GM19372 (cell line): ENCODE data around the gene PHF3.

Experiments used
- ATAC-seq: cut with Tn5 transposase; IDR thresholded peaks from one replicate; pipeline ENCODE4 v1.9.1; 2021; ENCODE audit warnings: mild to moderate bottlenecking, low read depth, moderate library complexity; ENCODE audit not compliant: unreplicated experiment

PHF3 gene

GRCh38 chr6:63644668-63645326, 9.2 kb downstream of the PHF3 start:
- no peak for ATAC-seq

DNA sequence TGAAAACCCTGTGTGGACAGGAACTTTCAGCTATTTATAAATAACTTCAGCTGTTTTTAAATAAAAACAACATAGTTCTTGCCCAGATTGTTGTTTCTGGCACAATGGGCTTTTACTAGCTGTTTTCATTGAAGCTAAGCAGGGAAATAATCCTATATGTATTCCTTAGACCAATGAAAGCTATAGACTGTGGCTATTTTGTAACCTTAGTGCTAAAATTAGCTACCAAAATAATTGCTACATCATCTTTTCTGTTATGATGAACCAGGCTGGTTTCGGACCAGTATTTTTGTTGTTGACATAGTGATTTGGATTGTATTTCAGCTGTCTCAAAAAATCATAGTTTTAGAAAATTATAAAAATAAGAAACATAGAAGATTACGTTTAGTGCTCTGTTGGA, 13.7 kb downstream of the PHF3 start:
- ATAC-seq, result no peak

DNA sequence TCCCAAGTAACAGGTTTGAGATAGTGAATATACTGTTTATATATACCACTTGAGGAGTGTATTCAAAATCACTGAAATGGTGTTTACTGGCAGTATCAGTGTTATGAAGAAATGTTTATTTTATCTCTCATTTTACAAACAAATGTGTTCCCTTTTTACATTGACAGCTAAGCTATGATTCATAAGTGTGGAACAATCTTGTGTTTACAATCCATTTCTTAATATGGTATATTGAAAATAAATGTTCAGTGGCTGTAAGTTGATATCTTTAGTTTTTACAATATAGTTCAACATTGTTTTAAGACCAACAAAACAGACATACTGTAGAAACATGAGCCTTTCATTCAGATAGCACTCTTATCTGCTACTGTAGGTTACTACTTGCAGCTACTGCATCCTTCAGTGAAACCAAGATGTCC, 14.3 kb downstream of the PHF3 start:
- ATAC-seq, result no peak

DNA sequence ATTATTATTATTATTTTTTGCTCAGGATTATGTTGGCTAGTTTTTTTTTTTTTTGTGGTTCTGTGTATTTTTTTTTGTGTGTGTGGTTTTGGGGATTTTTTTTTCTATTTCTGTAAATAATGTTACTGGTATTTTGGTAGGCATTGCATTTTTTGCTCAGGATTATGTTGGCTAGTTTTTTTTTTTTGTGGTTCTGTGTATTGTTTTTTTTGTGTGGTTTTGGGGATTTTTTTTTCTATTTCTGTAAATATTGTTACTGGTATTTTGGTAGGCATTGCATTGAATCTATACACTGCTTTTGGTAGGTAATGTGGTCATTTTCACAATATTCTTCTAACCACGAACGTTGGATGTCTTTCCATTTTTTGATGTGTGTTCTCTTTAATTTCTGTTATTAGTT, 17.4 kb downstream of the PHF3 start:
- ATAC-seq, result no peak

- ATAC-seq, result no peak
Observed at GRCh38 chr6:63660757-63661156, 25.2 kb downstream of the PHF3 start.

GRCh38 chr6:63661769-63662168, 26.2 kb downstream of the PHF3 start:
- ATAC-seq, result no peak

- ATAC-seq, result no peak
Observed at GRCh38 chr6:63663147-63663955, 27.7 kb downstream of the PHF3 start.

DNA sequence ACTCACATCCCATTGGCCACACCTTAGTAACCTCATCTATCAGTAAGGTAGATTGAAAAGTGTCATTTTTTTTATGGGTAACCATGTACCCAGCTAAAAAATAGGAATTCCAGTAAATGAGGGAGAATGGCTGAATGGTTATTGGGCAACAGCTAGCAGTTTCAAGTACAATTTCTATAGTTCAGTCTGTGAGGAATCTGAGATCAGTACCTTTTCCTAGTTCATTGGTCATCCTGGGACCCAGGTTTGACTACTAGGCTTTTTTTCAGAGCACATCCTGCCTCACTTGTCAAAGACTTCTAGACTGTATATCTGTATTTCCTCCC, 28.3 kb downstream of the PHF3 start:
- ATAC-seq, result no peak

DNA sequence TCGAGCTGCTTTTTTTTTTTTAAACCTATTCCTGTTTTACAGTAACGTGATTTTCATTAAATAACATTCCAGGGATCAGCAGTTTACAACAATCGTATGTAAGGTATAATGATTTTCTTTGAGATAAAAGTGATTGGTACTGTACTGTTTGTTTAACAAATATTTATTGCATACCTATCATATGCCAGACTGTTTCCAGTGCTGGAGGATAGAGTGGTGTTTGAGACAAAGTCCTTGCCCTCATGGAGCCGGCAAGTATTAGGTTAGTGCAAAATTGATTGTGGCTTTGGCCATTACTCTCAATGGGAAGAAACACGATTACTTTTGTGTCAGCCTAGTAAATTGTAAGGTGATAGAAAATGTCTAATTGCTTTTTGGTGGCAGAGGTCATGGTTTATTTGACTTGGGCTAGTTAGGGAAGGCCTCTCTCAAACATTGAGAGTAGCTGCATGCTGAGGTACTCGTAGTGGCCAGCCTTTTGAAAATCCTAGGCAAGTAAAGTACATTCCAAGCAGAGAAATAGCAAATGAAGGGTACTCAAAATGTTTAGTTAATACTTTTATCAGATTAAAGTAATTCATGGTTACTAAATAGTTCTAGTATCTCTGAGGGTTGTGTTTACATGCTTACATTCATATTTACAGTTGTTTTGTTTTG, 35.6 kb downstream of the PHF3 start:
- ATAC-seq, result no peak

- ATAC-seq, result no peak
Observed at GRCh38 chr6:63672582-63673129, 37.1 kb downstream of the PHF3 start.

GRCh38 chr6:63673692-63674091, 38.1 kb downstream of the PHF3 start:
- ATAC-seq, result no peak

GRCh38 chr6:63674635-63675034, 39.0 kb downstream of the PHF3 start:
- ATAC-seq, result no peak

DNA sequence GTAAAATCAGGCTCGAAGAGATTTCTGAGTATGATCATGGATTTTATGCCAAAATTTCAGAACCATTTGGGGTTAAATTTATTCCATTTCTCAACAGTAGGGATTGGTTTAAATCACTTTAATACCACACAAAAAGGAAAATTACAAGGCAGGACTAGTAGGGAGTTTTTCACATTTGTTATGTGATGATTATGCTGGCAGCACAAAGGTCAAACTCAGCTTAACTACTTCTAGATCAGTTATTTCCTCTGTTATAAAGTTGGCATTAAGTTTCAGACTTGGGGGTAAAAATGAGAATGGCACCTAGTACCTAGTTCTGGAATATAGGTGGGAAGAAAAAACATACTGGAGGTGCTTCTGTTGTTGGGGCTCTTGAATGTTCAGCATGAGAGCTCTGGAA, 39.5 kb downstream of the PHF3 start:
- no peak for ATAC-seq

- no peak for ATAC-seq
Observed at GRCh38 chr6:63676412-63677114, 41.0 kb downstream of the PHF3 start.

DNA sequence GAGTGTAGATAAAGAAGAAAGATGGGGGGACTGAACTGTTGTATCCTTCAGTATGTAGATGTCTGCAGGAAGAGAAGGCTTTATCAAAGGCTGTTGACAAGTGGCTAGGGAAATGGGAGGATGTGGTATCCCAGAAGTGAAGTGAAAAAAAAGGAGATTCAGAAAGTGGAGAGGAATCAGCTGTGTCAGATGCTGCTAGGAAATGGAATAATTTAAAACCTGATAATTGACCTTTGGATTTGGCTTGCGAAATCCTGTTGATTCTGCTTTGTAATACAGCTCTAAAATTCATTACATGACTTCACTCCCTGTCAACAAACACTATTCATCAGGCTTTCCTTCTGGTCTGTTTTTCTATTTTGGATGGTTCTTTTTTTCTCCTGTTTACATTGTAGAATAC, 41.7 kb downstream of the PHF3 start:
- no peak for ATAC-seq

- no peak for ATAC-seq
Observed at GRCh38 chr6:63683071-63683603, 47.5 kb downstream of the PHF3 start.

- ATAC-seq, result peak; percentile 88
Observed at GRCh38 chr6:63685446-63686379, 50.1 kb downstream of the PHF3 start.

DNA sequence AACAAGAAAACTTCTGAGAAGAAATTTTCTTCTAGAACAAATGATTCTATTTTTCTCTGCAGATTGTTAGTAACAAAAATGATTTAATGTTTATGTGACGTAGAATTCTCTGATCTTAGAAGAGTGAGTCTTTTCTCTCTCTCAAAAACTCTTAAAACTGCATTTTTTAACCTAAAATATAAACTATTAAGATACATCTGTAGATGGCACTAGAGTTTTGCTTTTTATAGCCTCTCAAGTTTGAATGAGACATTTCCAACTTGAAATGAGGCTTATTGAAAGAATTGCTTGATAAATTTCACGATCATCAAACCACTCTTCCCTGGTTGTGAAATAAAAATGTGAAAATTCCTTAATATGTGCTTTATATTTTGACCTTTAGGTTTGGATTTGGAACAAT, 53.8 kb downstream of the PHF3 start:
- ATAC-seq, result no peak

- no peak for ATAC-seq
Observed at GRCh38 chr6:63690221-63690620, 54.6 kb downstream of the PHF3 start.

- ATAC-seq, result no peak
Observed at GRCh38 chr6:63705707-63706106, 70.1 kb downstream of the PHF3 start.
